Activated CD4-positive, alpha-beta T cell treated with anti-CD3 and anti-CD28 coated beads for 1 hour (primary cell): ENCODE measurements around the gene SIN3A.
"Not testable (repeated sequence)": the region's sequence is repeated elsewhere in the genome, so short reads cannot be mapped to it uniquely, and the experiment has no call there.

ENCODE experiments used
- DNase-seq: peaks from one replicate; pipeline ENCODE4 v3.0.0-alpha.2; 2020

The SIN3A gene

GRCh38 chr15:75451674-75452363, at the start of gene SIN3A:
TSS of gene SIN3A (minus strand) at chr15:75451690. CDS start at chr15:75430375, 21,315 bp downstream.
- DNase-seq: peak; percentile 98

- no peak for DNase-seq
Measured at GRCh38 chr15:75493732-75494131, 42.2 kb upstream of the SIN3A start.

GRCh38 chr15:75483961-75484360, 32.5 kb upstream of the SIN3A start:
- DNase-seq: no peak

GRCh38 chr15:75483556-75483955, 32.1 kb upstream of the SIN3A start:
- DNase-seq: not testable (repeated sequence)

GRCh38 chr15:75483106-75483505, 31.6 kb upstream of the SIN3A start:
- no peak for DNase-seq

GRCh38 chr15:75480463-75480862, 29.0 kb upstream of the SIN3A start:
- not testable (repeated sequence) for DNase-seq

GRCh38 chr15:75479670-75480069, 28.2 kb upstream of the SIN3A start:
- no peak for DNase-seq

GRCh38 chr15:75477094-75477493, 25.6 kb upstream of the SIN3A start:
- DNase-seq: not testable (repeated sequence)

- DNase-seq: no peak
Measured at GRCh38 chr15:75468913-75469598, 17.6 kb upstream of the SIN3A start.

- DNase-seq: no peak
Measured at GRCh38 chr15:75460646-75461045, 9.2 kb upstream of the SIN3A start.

GRCh38 chr15:75459581-75459980, 8.1 kb upstream of the SIN3A start:
- no peak for DNase-seq

GRCh38 chr15:75456710-75457109, 5.2 kb upstream of the SIN3A start:
- no peak for DNase-seq

GRCh38 chr15:75455982-75456531, 4.6 kb upstream of the SIN3A start:
- no peak for DNase-seq

GRCh38 chr15:75455424-75455981, 4.0 kb upstream of the SIN3A start:
- peak; percentile 78 for DNase-seq

- peak; percentile 66 for DNase-seq
Measured at GRCh38 chr15:75454471-75455378, 3.2 kb upstream of the SIN3A start.

GRCh38 chr15:75453703-75454470, 2.4 kb upstream of the SIN3A start:
- DNase-seq: peak; percentile 95

GRCh38 chr15:75452865-75453702, 1.6 kb upstream of the SIN3A start:
- peak; percentile 34 for DNase-seq

GRCh38 chr15:75452364-75452864, 924 bp upstream of the SIN3A start:
- DNase-seq: peak; percentile 63

- no peak for DNase-seq
Measured at GRCh38 chr15:75451202-75451673, 252 bp downstream of the SIN3A start.
